GM21528 (cell line): ENCODE results near the gene AP5Z1.

Experiments
- ATAC-seq: cut with Tn5 transposase; IDR thresholded peaks from one replicate; pipeline ENCODE4 v1.9.1; 2021; ENCODE audit warnings: mild to moderate bottlenecking, moderate library complexity; ENCODE audit not compliant: unreplicated experiment, low FRiP score

Gene AP5Z1

DNA sequence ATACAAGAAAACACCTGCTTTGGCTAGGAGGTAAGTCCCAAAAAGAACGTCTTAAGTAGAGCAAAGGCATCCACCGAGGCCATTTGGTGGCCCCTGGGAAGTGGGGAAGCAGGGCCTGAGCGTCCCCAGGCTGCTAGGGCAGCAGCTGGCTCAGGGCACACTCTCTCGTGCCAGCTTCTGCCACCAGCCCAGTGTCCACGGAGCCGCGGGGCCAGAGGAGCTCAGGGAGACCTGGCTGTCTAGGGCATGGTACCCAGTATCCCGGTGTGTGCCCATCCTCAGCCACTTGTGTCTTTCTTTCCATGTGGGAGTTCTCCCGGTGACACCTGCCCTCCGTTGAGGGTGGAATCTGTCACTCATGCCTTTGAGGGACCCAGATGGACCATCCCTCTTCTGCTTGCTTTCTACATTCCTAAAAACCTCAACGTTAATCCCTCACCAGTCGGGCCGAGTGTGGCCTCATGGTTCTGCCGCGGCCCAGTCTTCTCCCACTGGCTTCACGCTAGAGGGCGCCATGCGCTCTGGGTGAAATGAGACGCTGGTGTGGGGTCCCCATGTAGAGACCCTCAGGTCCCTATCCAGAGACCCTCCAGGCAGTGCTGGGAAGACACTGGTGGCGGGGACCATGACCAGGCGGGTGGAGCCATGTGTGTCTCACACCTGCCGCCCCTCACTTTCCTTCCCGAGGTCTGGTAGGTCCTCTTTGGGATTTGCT, 9.5 kb upstream of the AP5Z1 start:
- no peak for ATAC-seq

- no peak for ATAC-seq
Observed at GRCh38 chr7:4766666-4767519, 8.5 kb upstream of the AP5Z1 start.

GRCh38 chr7:4768597-4769569, 6.5 kb upstream of the AP5Z1 start:
- ATAC-seq = no peak

DNA sequence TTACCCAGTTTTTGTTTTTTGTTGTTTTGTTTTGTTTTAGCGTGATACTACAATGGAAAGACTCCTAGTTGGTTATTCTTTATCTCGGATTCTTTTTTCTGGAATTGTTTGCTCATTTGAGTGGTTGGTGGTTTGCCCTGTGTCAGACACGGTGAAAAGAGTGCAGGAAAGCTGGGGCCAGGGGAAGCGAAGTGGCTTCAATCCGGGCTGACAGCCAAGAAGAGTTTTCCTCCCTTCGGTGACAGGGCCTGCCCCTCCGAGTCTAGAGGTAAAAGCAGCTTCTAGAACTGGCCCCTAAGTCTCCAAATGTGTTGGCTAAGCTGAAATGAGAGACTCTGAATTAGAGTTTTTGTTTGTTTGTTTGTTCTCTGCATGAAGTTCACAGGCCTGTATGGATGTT, 5.7 kb upstream of the AP5Z1 start:
- ATAC-seq = no peak

DNA sequence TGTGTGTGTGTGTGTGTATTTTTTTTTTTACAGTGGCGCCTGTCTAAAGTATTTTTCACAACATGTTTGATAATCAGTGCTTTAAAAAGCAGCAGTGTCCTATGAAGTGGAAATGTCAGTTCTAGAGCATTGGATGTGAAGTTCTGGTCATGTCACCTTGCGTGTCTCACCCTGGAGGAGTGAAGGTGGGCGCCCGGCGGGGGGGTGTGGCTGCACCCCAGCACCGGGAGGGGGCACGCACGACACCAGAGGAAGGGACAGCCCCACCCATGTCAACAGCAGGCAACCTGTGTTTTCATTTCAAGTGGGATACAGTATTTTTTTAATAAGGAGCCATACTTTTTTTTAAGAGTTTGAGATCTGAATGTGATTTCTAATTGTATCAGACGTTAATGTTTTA, 4.5 kb upstream of the AP5Z1 start:
- no peak for ATAC-seq

DNA sequence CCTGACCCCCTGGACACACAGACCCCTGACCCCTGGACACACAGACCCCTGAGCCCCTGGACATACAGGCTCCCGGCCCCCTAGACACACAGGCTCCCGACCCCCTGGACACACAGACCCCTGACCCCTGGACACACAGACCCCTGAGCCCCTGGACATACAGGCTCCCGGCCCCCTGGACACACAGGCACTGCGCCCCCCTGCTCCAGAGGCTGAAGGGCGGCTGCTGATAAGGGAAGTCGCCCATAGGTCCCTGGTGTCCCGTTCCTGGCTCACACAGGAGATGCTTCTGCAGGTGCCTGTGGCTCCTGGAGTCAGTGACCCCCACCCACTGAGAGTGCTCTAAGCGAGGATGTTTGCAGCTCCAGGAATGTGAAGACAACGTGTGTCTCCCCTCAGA, 3.7 kb upstream of the AP5Z1 start:
- ATAC-seq = no peak

GRCh38 chr7:4772306-4772705, 3.1 kb upstream of the AP5Z1 start:
- ATAC-seq = no peak

DNA sequence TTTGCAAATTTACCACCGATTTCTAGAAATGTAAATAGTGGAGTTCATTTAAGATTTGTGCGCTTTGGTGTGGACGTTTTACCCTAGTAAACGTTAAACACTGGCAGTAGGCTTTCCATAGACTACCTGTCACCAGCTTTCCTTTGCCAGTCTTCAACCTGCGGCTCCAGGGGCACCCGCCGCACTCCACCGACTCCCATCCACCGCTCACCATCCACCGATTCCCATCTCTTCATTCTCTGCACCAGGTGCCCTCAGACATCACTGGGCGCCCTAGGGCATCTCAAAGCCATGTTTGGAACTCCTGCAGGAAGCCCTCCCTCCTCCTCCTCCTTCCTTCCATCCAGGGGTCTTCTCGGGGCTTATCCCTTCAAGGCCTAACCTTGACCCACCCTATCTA, 1.4 kb upstream of the AP5Z1 start:
- ATAC-seq = no peak

GRCh38 chr7:4774658-4775249, 669 bp upstream of the AP5Z1 start:
- peak; percentile 38 for ATAC-seq

DNA sequence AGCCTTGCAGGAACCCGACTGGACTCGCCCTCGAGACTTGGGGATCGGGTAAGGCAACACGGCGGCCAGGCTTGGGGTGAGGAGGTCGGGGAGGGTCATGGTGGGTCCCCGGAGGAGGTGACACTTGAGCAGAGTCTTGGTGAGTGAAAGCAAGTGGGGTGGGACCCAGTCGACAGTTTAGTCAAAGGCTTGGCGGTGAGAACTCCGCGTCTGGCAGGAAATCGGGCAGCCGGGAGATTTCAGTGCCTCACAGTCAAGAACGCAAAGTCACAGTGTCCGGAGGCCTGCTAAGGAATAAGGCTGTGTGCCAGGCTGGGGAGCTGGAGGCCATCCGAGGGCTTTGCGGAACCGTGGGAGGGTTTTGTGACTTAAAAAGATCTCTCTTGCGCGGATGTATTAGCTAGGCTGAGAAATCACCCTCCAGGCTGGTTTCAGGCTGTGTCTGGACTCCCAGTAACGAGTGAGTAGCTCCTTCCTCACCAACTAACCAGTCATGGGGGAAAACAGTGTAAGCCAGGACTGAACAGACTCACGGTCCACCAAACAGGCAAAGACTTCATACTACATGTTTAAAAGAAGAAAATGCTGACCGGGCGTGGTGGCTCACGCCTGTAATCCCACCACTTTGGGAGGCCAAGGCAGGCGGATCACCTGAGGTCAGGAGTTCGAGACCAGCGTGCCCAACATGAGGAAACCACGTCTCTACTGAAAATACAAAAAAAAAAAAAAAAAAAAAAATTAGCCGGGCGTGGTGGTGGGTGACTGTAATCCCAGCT, 613 bp downstream of the AP5Z1 start:
- peak; percentile 19 for ATAC-seq

DNA sequence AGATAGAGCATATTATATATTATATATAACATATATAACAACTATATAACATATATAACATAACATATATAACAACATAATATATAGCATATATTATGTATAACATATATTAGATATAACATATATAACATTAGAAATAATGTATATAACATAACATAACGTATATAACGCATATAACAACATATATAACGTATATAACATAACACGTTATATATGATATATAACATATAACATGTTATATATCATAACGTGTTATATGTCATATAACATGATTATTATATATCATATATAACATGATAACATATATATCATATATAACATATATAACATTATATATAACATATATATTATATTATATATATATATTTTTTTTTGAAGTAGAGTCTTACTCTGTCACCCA, 3.7 kb downstream of the AP5Z1 start:
- ATAC-seq = no peak

DNA sequence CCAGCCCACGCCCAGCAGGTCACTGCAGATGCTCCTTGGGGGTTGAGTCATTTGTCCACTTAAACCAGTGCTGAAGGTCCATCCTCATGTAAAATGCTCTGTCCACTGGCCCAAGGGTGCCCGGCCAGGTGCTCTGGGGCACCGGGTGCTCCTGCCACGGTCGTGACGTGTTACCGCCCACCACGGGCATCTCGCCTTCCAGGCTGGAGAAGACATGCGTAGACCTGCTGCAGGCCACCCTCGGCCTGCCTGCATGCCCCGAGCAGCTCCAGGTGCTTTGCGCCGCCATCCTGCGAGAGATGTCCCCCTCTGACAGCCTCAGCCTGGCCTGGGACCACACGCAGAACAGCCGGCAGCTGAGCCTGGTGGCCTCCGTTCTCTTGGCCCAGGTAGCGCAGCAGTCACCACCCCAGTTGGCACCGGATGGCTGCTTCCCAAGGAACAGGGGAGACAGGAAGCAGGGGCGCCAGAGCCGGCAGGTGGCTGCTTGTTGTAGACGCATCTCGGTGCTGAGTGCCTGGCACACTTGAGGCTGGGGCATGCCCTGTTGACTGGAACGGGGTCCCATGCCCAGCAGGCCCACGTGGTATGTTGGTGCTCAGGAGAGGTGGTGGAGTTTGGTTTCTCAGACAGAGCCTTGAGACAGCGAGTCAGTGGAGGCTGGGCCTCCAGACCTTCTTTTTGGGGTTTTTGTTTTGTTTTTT, 6.1 kb downstream of the AP5Z1 start:
- ATAC-seq = no peak

GRCh38 chr7:4782333-4783291, 7.2 kb downstream of the AP5Z1 start:
- ATAC-seq = no peak

DNA sequence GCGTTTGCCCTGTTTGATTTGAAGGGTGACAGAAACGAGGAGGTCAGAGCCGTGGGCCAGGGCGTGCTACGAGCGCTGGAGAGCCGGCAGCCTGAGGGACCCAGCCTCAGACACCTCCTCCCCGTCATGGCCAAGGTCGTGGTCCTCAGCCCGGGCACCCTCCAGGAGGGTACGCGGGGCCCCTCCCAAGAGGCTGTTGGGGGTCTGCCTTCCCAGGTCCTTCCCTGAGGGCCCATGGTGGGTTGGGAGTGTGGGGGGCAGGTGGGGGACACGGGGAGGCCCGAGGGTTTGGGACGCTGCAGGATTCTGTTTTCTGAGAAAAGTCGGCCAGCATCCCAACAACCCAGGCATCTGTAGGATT, 7.8 kb downstream of the AP5Z1 start:
- no peak for ATAC-seq

GRCh38 chr7:4783762-4784351, 8.4 kb downstream of the AP5Z1 start:
- no peak for ATAC-seq

GRCh38 chr7:4784799-4785198, 9.4 kb downstream of the AP5Z1 start:
- ATAC-seq = no peak

GRCh38 chr7:4785371-4785770, 9.9 kb downstream of the AP5Z1 start:
- ATAC-seq = no peak

DNA sequence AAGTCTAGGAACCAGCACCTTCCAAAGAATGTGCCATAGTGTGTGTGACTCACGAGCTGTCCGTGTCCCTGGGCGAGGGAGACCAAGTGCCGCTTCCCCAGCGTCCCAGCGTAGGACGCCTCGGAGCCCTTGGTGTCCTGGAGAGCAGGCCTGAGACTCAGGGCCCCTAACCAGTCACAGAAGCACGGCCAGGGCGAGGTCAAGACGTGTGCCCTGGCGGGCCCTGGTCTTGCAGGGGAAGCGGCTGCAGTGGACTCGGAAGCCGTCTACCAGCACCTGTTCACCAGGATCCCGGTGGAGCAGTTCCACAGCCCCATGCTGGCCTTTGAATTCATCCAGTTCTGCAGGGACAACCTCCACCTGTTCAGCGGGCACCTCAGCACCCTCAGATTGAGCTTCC, 10.6 kb downstream of the AP5Z1 start:
- no peak for ATAC-seq
